IPS DF 4.7 (cell line): Measurements from ENCODE around the gene UBE2G1.
"Not testable (repeated sequence)": the region's sequence is repeated elsewhere in the genome, so short reads cannot be mapped to it uniquely, and the experiment has no call there.

Source experiments
- DNase-seq: peaks from one replicate; pipeline ENCODE4 v3.0.0-alpha.2; 2013; ENCODE audit warnings: low spot score; ENCODE audit errors: extremely low read depth

The UBE2G1 gene

DNA sequence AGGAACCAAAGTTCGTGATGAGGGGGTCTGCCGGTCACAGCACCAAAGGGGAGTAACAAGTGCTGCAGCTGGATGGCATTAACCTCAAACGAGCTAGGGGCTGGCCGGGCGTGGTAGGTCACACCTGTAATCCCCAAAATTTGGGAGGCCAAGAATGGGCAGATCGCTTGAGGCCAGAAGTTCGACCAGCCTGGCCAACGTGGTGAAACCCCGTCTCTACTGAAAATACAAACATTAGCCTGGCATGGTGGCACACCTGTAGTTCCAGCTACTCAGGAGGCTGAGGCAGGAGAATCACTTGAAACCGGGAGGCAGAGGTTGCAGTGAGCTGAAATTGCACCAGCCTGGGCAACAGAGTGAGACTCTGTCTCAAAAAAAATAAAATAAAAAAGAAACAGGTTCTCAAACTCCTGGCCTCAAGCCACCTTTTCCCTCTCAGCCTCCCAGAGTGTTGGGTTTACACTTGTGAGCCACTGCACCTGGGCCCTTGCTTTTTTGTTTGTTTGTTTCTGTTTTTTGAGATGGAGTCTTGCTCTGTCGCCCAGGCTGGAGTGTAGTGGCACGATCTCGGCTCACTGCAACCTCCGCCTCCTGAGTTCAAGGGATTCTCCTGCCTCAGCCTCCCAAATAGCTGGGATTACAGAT lies 9.4 kb upstream of the UBE2G1 start:
- not testable (repeated sequence) for DNase-seq

DNA sequence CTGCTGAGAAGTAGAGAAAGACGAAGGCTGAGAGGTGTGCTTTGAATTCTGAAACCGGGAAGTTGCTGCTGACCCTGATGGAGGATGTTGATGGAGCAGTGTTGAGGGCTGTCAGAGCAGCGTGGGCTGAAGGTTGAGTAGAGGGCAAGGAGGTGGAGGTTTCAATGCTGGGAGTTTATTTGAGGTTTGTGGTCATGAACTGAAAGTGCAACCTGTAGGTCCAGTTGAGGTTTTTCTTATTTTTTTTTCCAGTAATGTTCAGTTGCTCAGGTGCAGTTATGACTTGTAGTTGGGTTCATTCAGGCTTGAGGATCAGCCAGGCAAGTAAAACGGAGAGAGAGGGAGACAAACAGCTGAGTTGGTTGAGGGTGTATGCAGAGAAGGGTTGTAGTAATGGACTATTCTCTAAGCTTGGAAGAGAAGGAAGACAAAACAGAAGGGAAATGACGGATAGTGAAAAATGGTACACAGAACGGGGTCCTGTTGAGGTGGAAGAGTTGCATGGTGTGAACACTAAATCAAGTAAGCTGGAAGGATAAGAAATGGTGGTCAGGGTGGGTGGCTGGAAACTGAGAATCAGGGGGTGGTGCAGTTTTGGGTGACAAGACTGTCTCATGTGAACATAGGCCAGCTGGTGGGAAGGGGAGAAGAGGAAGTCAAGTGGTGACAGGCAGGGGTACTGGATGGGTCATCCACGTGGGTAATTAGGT lies 8.7 kb upstream of the UBE2G1 start:
- DNase-seq = no peak

DNA sequence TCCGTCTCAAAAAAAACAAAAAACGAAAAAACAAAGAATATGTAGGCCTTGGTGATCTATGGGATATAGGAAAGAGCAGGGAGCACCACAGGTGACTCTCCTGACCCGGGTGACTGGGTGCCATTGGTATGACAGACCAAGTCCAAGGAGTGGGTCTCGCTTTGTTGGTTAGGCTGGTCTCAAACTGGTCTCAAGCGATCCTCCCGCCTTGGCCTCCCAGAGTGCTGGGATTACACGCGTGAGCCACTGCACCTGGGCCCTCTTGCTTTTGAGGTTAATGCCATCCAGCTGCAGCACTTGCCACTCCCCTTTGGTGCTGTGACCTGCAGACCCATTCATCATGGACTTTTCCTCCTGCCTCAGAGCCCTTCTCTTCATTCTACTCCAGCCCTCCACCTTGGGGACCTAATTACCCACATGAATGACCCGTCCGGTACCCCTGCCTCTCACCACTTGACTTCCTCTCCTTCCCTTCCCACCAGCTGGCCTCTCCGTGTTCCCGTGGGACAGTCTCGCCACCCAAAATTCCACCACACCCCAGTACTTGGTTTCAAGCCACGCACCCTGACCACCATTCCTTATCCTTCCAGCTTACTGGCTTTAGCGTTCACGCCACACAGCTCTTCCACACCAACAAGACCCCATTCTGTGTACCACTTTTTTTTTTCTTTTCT lies 3.2 kb upstream of the UBE2G1 start:
- no peak for DNase-seq

DNA sequence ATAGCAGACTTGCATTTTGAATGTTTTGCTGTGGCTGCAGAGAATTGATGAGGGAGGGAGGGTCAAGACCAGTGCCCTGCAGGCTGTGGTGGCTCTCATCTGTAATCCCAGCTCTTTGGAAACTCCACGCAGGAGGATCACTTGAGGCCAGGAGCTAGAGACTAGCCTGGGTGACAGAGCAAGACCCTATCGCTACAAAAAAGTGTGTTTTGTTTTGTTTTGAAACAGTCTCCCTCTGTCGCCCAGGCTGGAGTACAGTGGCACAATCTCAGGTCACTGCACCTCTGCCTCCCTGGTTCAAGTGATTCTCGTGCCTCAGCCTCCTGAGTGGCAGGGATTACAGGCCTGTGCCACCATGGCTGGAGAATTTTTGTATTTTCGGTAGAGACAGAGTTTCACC lies 1.9 kb upstream of the UBE2G1 start:
- no peak for DNase-seq

DNA sequence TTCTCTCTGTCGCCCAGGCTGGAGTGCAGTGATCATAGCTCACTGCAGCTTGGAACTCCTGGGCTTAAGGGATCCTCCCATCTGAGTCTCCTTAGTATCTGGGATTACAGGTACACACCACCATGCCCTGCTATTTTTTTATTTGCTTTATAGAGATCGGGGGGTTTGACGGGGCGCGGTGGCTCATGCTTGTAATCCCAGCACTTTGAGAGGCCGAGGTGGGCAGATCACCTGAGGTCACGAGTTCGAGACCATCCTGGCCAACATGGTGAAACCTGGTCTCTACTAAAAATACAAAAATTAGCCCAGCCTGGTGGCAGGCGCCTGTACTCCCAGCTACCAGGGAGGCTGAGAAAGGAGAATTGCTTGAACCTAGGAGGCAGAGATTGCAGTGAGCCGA lies 702 bp upstream of the UBE2G1 start:
- not testable (repeated sequence) for DNase-seq

DNA sequence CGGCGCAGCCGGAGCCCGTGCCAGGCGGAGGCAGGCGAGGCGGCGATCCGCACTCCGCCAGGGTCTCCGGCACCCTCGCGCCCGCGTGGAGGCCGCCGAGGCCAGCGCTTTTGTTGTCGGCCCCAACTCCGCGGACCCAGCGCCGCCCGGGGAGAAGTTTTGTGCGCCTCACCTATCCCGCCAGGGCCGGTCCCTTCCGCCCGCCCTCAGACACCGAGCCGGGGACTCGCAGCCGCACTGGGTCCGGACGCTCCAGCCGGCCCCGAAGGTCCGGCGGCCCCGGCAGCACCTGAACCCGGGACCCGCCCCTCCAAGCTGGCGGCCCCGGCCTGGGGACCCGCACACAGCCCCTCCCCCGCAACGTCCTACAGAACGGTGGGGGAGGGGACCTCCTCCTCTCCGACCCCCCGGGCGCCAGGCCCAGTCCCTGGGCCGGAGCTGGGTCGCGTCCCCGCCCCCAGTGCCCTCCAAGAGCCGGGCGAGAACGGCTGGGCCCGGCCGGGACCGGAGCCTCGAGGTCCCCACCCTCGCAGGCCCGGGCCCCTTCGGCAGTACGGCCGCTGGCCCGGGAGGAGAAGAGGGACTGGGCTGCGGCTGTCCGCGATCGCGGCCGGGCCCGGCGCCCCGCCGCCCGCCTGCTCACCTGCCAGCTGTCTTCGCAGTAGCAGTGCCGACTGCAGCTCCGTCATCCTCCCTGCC lies 698 bp downstream of the UBE2G1 start:
- DNase-seq = no peak

DNA sequence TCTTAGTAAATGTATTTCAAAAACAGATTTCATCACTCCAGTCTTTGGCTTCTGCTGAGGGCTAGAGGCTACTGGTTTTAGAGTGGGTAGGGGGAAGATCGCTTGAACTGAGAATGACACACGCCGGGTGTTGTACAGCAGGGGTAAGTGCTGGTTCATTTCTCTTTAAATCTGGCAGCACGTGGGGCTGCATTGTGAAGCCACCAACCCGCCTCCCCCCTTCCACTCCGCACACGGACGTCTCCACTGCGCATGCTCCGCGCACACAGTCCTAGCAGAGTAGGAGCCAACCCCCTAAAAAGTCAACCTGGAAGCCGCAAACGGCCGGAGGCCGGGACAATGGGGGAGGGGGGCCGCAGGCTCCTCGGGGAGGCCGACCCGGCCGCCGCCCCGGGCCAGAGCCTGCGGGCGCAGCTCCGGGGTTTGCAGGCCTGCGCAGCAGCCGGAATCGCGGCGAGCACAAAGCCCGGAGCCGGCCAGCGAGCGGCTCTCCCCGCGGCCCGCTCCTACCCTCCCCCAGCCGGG lies 1.3 kb downstream of the UBE2G1 start:
- DNase-seq = peak; percentile 71

DNA sequence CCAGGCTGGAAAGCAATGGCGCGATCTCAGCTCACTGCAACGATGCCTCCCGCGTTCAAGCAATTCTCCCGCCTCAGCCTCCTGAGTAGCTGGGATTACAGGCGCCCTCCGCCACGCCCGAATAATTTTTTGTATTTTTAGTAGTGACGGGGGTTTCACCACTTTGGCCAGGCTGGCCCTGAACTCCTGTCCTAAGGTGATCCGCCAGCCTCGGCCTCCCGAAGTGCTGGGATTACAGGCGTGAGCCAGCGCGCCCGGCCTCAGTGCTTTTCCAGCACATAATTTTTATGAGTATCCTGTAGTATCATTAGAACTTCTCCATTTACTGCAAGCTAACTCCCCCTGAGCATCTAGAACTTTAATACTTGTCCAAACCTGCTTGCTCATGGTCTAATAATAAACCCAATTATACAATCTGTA lies 1.8 kb downstream of the UBE2G1 start:
- no peak for DNase-seq

DNA sequence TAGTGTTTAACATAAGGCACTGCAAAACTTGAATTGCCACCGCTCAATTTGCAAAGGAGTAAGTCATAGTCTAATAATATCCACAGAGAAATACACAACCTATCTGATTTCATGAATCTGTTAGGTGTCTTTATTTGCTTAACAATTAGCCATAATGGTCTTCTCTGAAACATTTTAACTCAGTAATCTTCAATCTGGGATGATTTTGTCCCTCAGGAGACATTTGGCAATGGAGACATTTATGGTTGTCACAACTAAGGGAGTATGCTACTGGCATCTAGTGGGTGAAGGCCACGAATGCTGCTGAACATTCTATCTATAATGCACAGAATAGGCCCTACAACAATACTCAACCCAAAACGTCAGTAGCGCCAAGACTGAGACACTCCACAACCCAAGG lies 4.3 kb downstream of the UBE2G1 start:
- no peak for DNase-seq

DNA sequence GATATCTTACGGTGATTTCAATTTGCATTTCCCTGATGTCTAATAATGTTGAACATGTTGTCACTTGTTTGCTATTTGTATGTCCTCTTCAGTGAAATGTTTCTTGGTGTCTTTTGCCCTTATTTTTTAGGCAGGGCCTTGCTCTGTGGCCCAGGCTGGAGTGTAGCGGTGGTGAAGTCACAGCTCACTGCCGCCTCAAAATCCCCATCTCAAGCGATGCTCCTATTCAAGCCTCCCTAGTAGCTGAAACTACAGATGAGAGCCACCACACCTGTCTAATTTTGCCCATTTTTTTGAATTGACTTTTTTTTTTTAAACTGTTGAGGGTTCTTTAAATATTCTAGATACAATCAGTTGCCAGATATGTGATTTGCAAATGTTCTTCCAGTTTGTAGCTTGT lies 8.3 kb downstream of the UBE2G1 start:
- no peak for DNase-seq

DNA sequence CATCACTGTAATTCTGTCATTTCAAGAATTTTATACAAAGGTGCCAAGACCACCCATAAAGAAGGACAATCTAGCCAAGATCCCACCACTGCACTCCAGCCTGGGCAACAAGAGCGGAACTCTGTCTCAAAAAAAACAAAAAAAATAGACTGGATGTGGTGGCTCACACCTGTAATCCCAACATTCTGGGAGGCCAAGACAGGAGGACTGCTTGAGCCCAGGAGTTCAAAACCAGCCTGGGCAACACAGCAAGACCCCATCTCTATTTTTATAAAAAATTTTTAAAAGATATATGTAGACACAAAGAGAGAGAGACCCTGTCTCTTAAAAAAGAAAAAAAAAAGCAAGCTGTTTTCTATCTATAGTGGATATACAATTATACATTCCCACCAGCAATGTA lies 8.8 kb downstream of the UBE2G1 start:
- no peak for DNase-seq

DNA sequence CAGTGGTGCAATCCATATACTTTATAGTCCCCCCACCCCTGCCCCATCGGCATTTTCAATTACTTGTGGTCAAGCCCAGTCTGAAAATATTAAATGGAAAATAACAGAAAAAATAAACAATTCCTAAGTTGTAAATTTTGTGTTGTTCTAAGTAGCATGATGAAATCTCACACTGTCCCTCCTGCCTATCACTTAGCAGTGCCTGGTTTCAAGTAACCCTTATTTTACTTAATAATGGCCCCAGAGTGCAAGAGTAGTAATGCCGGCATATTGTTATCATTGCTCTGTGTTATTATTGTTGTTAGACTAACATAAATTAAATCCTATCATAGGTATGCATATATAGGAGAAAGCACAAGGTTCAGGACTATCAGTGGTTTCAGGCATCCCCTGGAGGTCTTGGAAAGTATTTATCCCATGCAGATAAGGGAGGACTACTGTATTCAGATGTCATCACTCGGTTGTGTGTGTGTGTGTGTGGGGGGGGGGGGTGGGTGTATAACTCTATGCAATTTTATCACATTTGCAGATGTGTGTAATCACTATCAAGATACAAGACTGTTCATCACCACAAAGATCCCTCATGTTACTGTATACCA lies 9.3 kb downstream of the UBE2G1 start:
- DNase-seq = no peak

DNA sequence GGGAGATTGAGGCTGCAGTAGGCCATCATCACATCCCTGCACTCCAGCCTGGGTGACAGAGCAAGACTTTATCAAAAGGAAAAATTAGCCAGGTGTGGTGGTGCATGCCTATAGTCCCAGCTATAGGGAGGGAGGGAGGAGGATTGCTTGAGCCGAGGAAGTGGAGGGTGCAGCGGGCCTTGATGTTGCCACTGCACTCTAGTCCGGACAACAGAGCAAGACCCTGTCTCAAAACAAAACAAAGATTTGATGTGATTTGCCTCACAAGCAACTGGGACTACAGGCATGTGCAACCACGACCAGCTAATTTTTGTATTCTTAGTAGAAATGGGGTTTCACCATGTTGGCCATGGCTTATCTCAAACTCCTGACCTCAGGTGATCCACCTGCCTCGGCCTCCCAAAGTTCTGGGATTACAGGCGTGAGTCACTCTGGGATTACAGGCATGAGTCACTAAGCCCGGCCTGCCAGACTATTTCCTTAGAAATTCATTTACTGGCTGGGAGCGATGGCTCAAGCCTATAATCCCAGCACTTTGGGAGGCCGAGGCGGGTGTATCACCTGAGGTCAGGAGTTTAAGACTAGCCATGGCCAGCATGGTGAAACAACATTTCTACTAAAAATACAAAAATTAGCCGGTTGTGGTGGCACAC lies 11.5 kb downstream of the UBE2G1 start:
- DNase-seq = no peak

DNA sequence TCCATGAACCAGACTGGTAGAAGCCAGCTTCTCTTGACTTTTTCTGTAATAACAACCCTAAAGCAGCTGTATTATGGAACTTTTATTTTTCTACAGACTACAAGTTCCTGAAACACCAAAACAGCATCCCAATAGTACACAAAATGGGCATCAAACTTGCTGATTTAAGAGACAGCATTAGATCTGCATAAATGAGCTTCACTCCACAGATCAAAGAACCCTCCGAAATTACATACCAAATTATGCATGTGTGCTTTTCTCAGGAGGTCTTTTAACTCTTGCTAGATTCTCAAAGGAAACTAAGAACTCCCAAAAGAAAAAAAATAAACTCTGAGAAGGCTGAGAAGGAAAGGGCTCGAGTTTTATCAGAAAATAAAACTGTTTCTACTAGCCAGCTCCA lies 12.3 kb downstream of the UBE2G1 start:
- no peak for DNase-seq

DNA sequence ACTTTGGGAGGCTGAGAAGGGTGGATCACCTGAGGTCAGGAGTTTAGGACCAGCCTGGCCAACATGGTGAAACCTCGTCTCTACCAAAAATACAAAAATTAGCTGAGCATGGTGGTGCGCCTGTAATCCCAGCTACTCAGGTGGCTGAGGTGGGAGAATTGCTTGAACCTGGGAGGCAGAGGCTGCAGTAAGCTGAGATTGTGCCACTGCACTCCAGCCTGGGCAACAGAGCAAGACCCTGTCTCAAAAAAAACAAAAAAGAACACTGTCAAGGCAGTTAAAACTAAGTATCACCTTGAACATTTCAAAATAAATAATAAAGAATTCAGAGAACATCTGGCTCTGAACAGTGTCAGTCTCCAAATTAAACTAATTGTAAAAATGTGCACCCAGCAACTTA lies 16.3 kb downstream of the UBE2G1 start:
- DNase-seq = not testable (repeated sequence)

DNA sequence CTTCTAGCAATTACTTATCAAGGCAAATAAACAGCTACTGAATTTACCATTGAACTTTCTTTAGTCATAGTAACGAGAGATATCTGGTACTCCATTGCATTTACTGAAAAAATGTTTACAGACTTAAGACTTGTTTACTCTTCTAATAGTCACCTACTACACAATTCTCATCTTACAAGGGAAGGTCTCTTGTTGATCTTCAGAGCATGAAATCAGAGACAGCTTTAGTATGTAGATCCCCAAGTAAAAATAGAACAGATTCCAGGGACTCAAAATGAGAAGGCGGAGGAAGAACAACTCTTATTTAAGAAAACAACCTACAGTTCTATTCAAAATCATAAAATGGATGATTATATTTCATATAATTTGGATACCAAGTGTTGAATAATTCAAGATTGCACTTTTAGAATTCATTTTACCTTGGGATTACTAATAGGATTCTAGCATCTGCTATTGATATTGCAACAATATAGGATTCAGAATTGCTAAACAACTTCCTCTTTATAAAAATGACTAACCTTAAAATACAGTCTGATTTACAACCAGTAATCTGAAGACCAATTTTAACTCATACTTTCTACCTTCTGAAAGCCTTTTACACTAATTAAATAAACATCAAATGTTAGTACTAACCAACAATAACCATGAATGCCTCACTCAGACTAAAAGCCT lies 20.8 kb downstream of the UBE2G1 start:
- DNase-seq = no peak

DNA sequence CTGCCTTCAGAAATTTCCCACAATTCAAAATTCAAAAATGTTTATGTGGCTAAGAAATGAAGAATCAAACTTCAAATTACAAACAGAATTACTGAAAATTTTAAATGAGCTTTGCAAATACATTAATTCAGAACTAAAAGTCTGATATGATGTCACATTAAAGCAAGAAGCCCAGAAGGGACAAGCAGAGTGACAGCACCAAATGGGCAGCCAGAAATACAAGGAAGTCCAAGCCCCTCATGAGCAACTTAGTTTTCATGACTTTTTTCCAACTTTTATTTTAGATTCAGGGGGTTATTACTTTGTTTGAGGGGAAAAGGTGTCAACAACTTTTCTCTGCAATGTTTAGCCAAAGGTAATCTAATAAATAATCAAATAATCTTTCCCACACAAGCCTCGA lies 21.5 kb downstream of the UBE2G1 start:
- DNase-seq = no peak

DNA sequence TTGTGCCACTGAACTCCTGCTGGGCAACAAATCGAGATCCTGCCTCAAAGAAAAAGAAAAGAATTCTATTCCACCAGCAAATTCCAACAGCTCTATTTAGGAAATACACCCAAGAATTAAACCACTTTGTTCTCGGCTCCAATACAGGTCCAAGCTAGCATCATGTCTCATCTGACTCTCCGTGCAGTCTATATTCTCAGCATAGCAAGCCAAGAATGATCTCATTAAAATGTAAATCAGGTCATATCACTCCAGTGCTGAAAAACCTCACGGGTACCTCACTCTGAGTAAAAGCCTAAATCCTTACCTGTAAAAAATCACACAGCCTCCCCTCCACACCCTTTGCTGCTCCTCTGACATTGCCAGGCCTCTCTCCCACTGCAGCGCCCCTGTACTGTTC lies 23.9 kb downstream of the UBE2G1 start:
- DNase-seq = no peak

DNA sequence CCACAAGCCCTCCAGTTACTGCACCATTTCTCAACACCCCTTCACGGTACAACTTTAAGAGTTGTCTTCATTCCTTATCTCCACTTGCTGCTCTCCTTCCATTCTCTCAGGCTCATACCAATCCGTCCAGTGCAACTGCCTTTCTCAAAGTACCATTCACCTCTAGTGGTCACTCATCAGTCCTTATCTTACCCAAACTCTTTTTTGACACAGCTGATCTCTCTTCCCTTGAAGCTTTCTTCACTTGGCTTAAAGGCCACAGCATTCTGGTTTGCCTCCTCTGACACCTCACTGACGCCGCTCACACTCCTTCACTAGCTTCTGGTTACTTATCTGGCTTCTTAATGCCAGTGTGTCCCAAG lies 24.9 kb downstream of the UBE2G1 start:
- no peak for DNase-seq

DNA sequence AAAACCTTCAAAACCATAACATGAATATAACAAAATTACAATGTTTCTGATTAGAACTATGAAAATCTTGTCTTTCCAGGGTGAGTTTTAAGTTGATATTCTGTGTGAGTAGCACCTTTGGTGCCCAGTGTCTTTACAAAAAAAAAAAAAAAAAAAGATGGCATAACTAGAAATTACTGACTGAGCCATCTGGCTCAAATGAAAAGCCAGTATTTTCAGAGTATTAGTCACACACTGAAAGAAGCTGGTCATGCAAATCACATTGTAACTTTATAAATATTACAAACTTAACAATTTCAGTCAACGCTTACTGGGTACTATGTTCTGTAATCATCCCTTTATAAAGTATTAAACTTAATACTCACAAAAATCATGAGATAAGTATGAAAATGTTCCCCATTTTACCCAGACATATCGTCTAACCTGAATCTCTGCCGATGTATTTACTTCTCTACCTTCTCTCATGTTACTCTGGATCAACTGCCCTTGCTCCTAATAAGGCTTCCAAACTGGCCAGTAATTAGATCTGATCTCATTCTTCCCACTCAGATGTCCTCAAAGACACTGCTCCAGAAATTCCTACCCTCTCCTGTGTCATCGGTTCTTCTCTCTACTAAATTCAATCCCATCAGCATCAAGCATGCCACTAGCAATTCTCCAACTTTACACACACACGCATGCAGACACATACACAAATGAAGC lies 25.4 kb downstream of the UBE2G1 start:
- no peak for DNase-seq
